ENCODE results near the gene SLC39A2. TPM values are rescaled to one million over a fixed set of nuclear protein-coding genes. Genes with fewer than 3 reads are reported as not detected.

Gene SLC39A2
- total and polyA plus RNA-seq, 2 donors (not counting 3 experiments of a cell fraction or from before 2014, with no cell fraction given) = 0.06 TPM; not detected in 1

GRCh38 chr14:21041676-21042433, 42.8 kb downstream of the SLC39A2 start, which contains the start of gene RNASE7:
RNASE7 (plus strand) TSS chr14:21042362; CDS start chr14:21042993, 631 bp downstream.
- H3K79me2 ChIP-seq (ENCODE audit: control insufficient read depth, insufficient read depth, low read length) = no peaks in the 10 kb centered on the region
- H3K9me1 ChIP-seq (replicated peaks; ENCODE audit: control insufficient read depth, extremely low read depth, insufficient read depth, low read length) = no peaks in the 10 kb centered on the region
- H3K4me2 ChIP-seq (ENCODE audit: insufficient read depth, low read length) = no peak within 1 kb of the TSS
- H3K9me3 ChIP-seq (replicated peaks; ENCODE audit: control insufficient read depth, insufficient read depth, low read length) = no peaks in the 10 kb centered on the region
- no peak within 1 kb of the TSS for H3K4me3 ChIP-seq (replicated peaks in 1 of 3; ENCODE audit: insufficient read depth in 1 of 3, low read depth in 1 of 3, low read length in 3 of 3)
- H3K36me3 ChIP-seq (ENCODE audit: control insufficient read depth in 2 of 2, extremely low read depth in 1 of 2, insufficient read depth in 2 of 2, low read length in 2 of 2) = no peaks in the 10 kb centered on the region
- DNase-seq (ENCODE audit: low read depth, low spot score) (no peak), FAIRE-seq (no peak)
- intact Hi-C loops (cut with micrococcal nuclease) = loop anchor here (2.0 kb wide), 1 partner anchor 185 kb away; no protein-coding TSS in a partner anchor
- H3K9ac ChIP-seq (replicated peaks; ENCODE audit: extremely low read depth, insufficient read depth, low read length) = no peak within 1 kb of the TSS
- ChIA-PET CTCF (interaction anchor here (1.3 to 7.0 kb wide), 4 partner anchors 27 to 183 kb away, joined by 3 to 214 read pairs (median 14); no protein-coding TSS in a partner anchor), POLR2A (no interaction called here)
- no peak within 1 kb of the TSS for H3K27ac ChIP-seq (ENCODE audit: insufficient read depth, low read depth, low read length)
- no peak within 1 kb of the TSS for H2AFZ ChIP-seq (ENCODE audit: low read depth, low read length)
- peaks cover 8 to 15% of the 10 kb centered on the region in 2 experiments for H3K27me3 ChIP-seq (ENCODE audit: control insufficient read depth in 2 of 2, insufficient read depth in 2 of 2, low read length in 2 of 2)
- dilution Hi-C loops (cut with MboI; ENCODE audit: extremely low pct_ligation_motif_present, low sequenced_read_pairs) = no loop called here
- no peak for TF ChIP-seq FOS (IDR thresholded peaks at IDR 0.05; ENCODE audit: borderline replicate concordance, insufficient read depth, low read length)
- no peak for TF ChIP-seq EZH2 (IDR thresholded peaks at IDR 0.05; ENCODE audit: borderline replicate concordance, low read depth, low read length, severe bottlenecking)
- no peak for TF ChIP-seq POLR2AphosphoS5 (IDR thresholded peaks at IDR 0.05; ENCODE audit: insufficient read depth, low read depth, low read length)
- no peaks in the 10 kb centered on the region for H4K20me1 ChIP-seq (replicated peaks; ENCODE audit: control insufficient read depth, extremely low read depth, insufficient read depth, low read length)
- peaks cover 4% of the 10 kb centered on the region for H3K4me1 ChIP-seq (ENCODE audit: control insufficient read depth, extremely low read depth, insufficient read depth, low read length)
- no TSS peak for BruUV-seq (replicated peaks)

- no peak overlapping the region for H2AFZ ChIP-seq (ENCODE audit: low read depth, low read length)
- no peaks in the 10 kb centered on the region for H3K36me3 ChIP-seq (ENCODE audit: control insufficient read depth in 2 of 2, extremely low read depth in 1 of 2, insufficient read depth in 2 of 2, low read length in 2 of 2)
- peaks cover 4% of the 10 kb centered on the region for H3K4me1 ChIP-seq (ENCODE audit: control insufficient read depth, extremely low read depth, insufficient read depth, low read length)
- no peaks in the 10 kb centered on the region for H3K9me1 ChIP-seq (replicated peaks; ENCODE audit: control insufficient read depth, extremely low read depth, insufficient read depth, low read length)
- no peak overlapping the region for H3K4me3 ChIP-seq (replicated peaks in 1 of 3; ENCODE audit: insufficient read depth in 1 of 3, low read depth in 1 of 3, low read length in 3 of 3)
- no peak for DNase-seq (ENCODE audit: low read depth, low spot score)
- H3K79me2 ChIP-seq (ENCODE audit: control insufficient read depth, insufficient read depth, low read length) = no peaks in the 10 kb centered on the region
- CTCF ChIA-PET = interaction anchor here (1.3 to 7.0 kb wide), 2 partner anchors 28 to 54 kb away, joined by 3 to 214 read pairs; no protein-coding TSS in a partner anchor
- intact Hi-C loops (cut with micrococcal nuclease) = no loop called here
- H3K27me3 ChIP-seq (ENCODE audit: control insufficient read depth in 2 of 2, insufficient read depth in 2 of 2, low read length in 2 of 2) = peaks cover 11 to 12% of the 10 kb centered on the region in 2 experiments
- no peaks in the 10 kb centered on the region for H3K9me3 ChIP-seq (replicated peaks; ENCODE audit: control insufficient read depth, insufficient read depth, low read length)
- no peak overlapping the region for H3K9ac ChIP-seq (replicated peaks; ENCODE audit: extremely low read depth, insufficient read depth, low read length)
- TF ChIP-seq POLR2AphosphoS5 (IDR thresholded peaks at IDR 0.05; ENCODE audit: insufficient read depth, low read depth, low read length) (no peak), JUN (IDR thresholded peaks at IDR 0.05; ENCODE audit: borderline replicate concordance, insufficient read depth, insufficient read length, low read depth) (no peak), POLR2A (IDR thresholded peaks at IDR 0.05; ENCODE audit: low read depth, low read length) (no peak), MYC (IDR thresholded peaks at IDR 0.05; ENCODE audit: low read depth, low read length) (no peak), EZH2 (IDR thresholded peaks at IDR 0.05; ENCODE audit: borderline replicate concordance, low read depth, low read length, severe bottlenecking) (no peak), FOS (IDR thresholded peaks at IDR 0.05; ENCODE audit: borderline replicate concordance, insufficient read depth, low read length) (no peak), GATA2 (IDR thresholded peaks at IDR 0.05; ENCODE audit: insufficient read depth, insufficient read length, low read depth, low read length) (no peak)
- TF ChIP-seq, protein P1, sequence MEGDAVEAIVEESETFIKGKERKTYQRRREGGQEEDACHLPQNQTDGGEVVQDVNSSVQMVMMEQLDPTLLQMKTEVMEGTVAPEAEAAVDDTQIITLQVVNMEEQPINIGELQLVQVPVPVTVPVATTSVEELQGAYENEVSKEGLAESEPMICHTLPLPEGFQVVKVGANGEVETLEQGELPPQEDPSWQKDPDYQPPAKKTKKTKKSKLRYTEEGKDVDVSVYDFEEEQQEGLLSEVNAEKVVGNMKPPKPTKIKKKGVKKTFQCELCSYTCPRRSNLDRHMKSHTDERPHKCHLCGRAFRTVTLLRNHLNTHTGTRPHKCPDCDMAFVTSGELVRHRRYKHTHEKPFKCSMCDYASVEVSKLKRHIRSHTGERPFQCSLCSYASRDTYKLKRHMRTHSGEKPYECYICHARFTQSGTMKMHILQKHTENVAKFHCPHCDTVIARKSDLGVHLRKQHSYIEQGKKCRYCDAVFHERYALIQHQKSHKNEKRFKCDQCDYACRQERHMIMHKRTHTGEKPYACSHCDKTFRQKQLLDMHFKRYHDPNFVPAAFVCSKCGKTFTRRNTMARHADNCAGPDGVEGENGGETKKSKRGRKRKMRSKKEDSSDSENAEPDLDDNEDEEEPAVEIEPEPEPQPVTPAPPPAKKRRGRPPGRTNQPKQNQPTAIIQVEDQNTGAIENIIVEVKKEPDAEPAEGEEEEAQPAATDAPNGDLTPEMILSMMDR (IDR thresholded peaks at IDR 0.05; ENCODE audit: extremely low read depth in 1 of 2, insufficient read depth in 1 of 2, low read depth in 1 of 2, low read length in 2 of 2) = no peak
- TF ChIP-seq, protein P2, sequence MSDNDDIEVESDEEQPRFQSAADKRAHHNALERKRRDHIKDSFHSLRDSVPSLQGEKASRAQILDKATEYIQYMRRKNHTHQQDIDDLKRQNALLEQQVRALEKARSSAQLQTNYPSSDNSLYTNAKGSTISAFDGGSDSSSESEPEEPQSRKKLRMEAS (IDR thresholded peaks at IDR 0.05; ENCODE audit: insufficient read depth, insufficient read length) = no peak
- H4K20me1 ChIP-seq (replicated peaks; ENCODE audit: control insufficient read depth, extremely low read depth, insufficient read depth, low read length) = no peaks in the 10 kb centered on the region
- no peak for FAIRE-seq
- H3K4me2 ChIP-seq (ENCODE audit: insufficient read depth, low read length) = no peak overlapping the region
- no TSS peak for BruUV-seq (replicated peaks)
- dilution Hi-C loops (cut with MboI; ENCODE audit: extremely low pct_ligation_motif_present, low sequenced_read_pairs) = no loop called here
- POLR2A ChIA-PET = no interaction called here
- H3K27ac ChIP-seq (ENCODE audit: insufficient read depth, low read depth, low read length) = no peak overlapping the region
These were observed 43.8 kb downstream of the SLC39A2 start for GRCh38 chr14:21042918-21043317.
